GM19467 (cell line): Measurements from ENCODE around the gene ZNF385C.

Source experiments
- ATAC-seq: cut with Tn5 transposase; IDR thresholded peaks from one replicate; pipeline ENCODE4 v1.9.1; 2021; ENCODE audit warnings: mild to moderate bottlenecking, moderate library complexity; ENCODE audit not compliant: unreplicated experiment

Gene ZNF385C

DNA sequence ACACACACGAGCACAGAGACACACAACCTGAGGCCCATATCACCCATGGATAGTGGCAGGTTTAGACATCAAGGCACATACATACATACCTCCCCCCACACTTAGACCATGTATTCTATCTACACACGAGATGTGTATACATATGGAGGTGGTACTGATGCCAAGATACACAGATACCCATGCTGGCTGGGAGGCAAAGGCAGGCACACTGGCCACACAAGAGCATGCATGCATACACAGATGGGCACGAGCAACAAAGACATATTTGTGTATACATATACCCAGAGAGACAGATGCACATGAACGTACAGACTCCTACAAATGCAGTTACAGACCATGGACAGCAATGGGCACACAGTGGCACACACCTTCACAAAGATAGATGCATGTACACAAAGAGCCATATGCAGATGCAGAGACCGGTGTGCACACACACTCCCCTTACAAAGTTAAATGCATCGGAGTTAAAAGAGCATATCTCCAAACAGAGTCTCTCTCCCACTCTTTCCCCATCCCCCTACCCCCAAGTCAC, 45.9 kb downstream of the ZNF385C start:
- ATAC-seq: no peak

GRCh38 chr17:42051645-42052044, 46.6 kb downstream of the ZNF385C start:
- ATAC-seq: no peak

- no peak for ATAC-seq
These were observed 47.3 kb downstream of the ZNF385C start for GRCh38 chr17:42051013-42051400.

- no peak for ATAC-seq
These were observed 47.8 kb downstream of the ZNF385C start, which contains the start of gene C17orf113 for GRCh38 chr17:42050393-42051012. TSS of gene C17orf113 (minus strand) at chr17:42050601. CDS start at chr17:42043376, 7,225 bp downstream.

DNA sequence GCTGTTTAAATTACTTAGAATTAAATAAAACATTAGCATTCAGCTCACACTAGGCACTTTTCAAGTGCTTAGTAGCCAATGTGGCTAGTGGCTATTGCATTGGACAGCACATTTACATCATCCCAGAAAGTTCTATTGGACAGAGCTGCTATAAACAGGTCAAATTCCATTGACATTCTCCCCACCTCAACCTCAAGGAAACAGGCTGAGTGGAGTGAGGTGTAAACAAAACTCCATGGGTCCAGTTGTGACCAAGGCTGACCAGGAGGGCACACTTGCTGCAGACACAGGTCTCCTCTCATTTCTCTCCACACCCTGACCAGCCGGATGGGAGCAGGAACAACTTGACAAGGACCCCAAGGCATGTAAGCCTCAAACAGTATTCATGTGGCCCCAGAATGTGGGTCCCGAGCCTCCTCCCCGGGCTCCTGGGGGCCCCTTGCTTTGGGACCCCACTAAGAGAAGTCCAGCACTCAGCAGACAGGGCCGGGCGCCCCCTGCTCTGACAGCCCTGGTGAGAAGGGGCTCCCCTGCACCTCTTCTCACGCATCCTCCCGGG, 48.4 kb downstream of the ZNF385C start:
- no peak for ATAC-seq

DNA sequence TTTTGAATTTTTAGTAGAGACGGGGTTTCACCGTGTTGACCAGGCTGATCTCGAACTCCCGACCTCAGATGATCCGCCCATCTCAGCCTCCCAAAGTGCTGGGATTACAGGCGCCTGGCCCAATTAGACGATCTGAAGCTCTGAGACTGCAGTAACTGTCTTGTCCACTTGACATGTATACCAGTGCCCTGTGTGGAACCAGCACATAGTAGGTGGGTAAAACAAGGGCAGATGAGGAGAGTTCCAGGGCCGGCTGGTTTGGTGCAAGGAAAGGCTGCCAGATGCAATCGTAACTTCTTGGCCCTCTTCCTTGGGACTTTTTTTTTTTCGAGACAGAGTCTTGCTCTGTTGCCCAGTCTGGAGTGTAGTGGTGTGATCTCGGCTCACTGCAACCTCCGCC, 50.9 kb downstream of the ZNF385C start:
- ATAC-seq: no peak

- ATAC-seq: no peak
These were observed 52.6 kb downstream of the ZNF385C start for GRCh38 chr17:42045719-42046118.

- no peak for ATAC-seq
These were observed 55.5 kb downstream of the ZNF385C start for GRCh38 chr17:42042598-42043319.

DNA sequence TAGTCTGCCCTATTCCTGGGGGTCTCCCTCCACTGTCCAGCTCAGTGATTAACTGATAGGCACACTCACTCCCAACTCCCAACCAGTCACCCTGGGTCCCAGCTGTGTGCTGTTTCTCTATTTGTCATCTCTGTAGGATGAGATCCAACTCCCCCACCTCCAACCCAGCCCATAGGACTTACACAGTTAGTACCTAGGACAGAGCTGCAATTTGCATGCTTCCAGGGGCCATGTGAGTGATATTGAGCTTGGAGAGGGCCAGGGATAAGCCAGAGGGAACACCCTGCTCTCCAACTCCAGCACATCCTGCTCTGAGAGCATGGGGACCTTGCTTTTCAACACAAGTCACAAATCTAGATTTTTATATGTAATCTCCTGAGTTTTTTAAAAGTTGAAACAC, 56.7 kb downstream of the ZNF385C start:
- no peak for ATAC-seq

- no peak for ATAC-seq
These were observed 57.5 kb downstream of the ZNF385C start for GRCh38 chr17:42040818-42041217.

DNA sequence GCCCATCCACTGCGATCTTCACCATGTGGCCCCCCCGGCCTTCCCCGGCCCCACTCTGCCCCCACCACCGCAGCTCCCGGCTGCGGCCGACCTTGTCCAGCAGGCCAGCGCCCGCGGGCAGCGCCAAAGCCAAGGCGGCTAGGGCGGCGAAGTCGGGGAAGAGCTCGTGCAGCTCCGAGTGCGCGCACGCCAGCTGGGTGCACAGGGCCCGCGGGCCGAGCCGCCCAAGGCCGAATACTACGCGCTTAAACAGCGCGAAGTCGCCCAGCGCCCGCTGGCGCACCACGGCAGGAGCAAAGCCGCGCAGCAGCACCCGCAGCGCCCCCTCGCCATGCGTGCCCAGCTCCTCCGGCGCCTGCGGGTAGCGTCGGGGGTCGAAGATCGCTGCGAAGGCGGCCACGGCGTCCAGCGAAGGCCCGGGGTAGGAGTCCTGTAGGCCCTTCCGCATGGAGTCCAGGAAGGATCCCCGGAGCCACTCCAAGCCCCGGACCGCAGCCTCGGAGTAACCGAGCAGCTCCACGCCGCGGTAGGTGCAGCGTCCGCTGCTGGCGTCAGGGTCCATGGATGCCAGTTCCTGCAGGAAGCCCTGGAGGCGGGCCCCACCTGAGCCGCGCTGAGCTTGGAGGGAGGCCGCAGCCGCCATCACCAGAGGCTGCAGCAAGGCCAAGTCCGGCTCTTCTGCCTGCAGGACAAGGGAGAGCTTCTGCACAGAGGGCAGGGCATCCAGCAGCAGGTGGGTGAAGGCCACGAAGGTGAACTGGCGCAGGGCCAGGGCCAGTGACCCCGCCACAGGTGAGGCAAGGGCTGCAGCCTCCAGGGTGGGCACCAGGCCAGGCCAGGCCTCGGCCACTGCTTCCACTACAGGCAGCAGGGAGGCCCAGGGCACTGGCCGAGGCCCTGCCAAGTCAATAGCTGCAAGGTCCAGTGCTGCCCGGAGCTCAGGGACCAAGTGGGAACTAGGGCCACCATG, 58.2 kb downstream of the ZNF385C start:
- ATAC-seq: no peak

DNA sequence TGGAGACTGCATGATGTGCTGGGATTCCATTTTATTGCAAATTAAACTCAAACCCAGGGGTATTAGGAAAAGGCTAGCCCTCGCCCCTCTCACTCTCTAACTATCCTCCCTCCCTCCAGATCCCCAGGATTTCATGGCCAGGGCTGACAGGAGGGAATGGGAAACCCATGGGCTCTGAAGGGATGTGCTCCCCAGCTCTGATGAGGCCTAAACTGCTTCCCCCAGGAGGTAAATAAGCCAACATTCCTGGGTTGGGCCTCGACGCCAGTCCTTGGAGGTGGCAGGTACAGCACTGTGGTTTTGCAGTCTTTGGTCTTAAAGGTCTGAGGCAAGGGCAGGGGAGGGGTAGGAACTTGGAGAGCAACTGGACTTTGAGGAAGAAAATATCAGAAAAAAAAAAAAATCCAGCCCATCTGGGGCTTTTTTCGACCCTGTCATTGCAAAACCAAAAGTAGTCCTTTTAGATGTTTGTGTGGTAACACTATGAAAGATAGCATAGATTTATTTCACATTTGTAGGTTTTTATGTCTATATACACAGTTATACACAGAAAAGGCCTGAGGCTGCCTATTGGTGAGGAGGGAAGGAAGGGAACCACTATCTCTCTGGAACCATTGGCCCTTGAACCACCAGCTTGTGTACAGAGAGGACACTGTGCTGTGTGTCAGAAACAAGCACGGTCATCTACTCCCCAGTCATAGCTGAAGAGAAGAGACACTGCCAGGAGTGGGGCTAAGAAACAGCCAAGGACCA, 59.9 kb downstream of the ZNF385C start:
- ATAC-seq: no peak

DNA sequence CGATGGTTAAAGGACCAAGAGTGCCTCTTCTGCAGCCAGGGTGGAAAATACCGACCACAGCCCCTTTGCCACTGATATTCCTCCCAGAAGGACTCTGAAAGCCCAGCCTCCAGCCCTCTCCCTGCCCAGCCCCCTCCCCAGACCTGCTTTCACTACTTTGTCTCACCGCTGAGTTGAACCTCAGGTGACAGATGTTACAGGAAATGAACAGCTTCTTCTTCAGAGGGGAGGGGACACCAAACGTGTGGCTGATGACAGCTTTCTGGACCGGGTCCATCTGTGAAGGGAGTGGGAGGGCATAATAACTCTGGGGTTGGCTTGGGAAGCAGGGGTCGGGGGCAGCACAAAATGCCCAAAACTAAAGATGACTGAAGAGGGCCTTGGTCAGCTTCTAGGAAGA, 64.2 kb downstream of the ZNF385C start:
- no peak for ATAC-seq

DNA sequence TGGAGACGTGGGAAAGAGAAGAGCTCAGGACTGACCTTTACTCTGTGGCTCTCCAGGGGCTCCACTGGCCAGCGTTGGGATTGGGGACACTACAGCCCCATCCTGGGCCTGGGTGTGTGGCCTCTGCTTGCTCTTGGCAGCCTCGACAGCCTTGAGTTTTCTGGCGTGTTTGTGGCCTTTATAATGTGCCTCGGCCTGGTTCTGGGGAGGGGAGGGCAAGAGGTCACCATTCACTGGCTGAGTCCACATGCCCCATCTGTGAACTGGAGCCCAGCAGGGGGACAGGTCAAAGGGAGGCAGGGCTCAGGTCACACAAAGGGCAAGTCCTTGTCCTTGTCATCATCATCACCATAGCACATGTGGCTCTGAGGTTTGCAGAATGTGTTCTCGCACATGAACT, 66.7 kb downstream of the ZNF385C start:
- no peak for ATAC-seq

GRCh38 chr17:42028791-42029127, 69.5 kb downstream of the ZNF385C start:
- ATAC-seq: no peak

GRCh38 chr17:42027961-42028790, 70.1 kb downstream of the ZNF385C start:
- no peak for ATAC-seq

DNA sequence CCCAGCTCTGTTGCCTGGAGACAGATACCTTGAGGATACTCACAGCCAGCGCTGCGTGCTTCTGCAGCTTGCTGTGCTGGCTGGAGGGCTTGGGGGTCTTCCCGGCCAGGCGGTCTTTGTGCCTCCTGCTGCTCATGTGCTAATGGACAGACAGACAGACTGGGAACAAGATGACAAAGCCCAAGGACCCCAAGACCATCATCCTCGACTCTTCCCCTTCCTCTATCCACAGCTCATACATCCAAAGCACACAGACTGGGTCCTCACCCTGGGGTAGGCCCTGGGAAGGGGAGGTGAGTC, 70.7 kb downstream of the ZNF385C start:
- ATAC-seq: no peak

- ATAC-seq: no peak
These were observed 71.2 kb downstream of the ZNF385C start for GRCh38 chr17:42026857-42027589.

DNA sequence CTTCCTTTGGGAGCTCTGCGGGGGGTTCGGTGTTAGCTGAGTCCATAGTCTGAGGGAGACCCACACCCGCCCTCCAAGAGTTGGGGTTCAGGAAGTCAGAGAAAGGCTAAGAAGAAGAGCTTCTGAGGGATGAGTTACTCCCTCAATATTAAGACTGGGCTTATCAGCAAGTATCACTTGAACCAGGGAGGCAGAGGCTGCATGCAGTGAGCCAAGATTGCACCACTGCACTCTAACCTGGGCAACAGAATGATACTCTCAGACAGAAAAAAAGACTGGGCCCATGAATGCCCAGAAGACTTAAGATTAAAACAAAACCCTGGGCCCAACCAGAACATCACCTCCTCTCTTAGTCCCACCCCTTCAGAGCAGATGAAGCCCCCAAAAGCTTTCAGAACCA, 72.3 kb downstream of the ZNF385C start:
- ATAC-seq: no peak
